NCI-H1048 (cell line): Measurements from ENCODE around the gene LIAS.
"Not testable (repeated sequence)": the region's sequence is repeated elsewhere in the genome, so short reads cannot be mapped to it uniquely, and the experiment has no call there.

Experiments used
- DNase-seq: peaks from one replicate; lab custom pipeline; 2025; lab: John Stamatoyannopoulos, UW

LIAS gene

DNA sequence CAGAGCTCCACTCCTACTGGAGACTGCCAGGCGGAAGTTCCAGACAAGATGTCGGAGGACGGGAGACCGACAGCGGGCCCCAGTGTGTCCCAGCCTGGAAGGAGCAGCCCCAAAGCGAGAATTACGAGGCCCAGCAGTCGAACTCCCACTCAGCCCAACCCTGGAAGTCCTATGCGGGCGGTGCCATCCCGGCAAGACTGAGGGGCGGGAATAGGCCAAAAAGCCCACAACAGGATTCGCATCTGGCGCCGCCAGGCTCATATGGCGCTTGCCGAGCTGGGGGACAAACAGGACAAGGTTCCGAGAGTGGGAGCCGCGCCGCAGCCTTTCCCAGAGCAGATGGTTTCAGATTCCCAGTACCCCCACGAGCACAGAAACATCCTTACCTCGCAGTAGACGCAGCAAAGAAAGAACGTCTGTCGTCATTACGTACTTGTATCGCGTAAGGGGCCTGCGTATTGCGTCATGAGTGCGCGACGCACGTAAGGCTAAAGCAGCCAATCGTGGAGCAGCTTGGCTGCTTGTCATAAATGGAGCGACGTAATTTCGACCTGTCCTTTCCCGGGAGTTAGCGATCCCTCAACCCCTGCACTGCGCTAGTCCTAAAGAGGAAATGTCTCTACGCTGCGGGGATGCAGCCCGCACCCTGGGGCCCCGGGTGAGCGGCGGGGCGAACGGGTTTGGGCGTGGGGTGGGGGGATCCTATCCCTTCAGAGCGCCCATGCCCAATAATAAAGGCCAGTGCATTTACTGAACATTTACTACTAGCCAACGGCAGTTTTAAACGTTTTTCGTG lies at the start of gene LIAS, which contains the start of gene RPL9:
Gene LIAS (plus strand): TSS at position 552 of the 796 bp plus-strand sequence. CDS start 62 bp downstream, at position 614.
Gene RPL9 (minus strand): TSS at position 418 of the 796 bp plus-strand sequence. CDS start 483 bp downstream, outside the sequence.
- DNase-seq: peak; percentile 93

DNA sequence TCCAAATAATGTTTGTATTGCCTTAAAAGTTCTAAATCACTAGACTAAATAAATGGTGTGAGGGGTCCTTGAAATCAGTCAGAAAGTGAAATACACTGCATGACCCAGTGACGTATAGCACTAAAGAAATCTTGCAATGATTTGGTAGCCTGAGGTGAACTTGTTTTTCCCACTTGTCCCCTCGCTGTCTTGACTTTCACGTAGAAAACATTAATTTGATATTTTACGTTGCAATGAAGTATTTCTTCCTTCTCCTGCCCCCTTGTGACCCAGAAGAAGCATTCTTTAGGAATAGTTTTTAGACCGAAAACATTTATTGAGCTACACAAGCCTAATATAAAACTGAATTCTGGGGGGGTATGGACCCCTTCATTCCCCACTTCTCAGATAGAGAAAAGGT lies 48.4 kb upstream of the LIAS start:
- no peak for DNase-seq

DNA sequence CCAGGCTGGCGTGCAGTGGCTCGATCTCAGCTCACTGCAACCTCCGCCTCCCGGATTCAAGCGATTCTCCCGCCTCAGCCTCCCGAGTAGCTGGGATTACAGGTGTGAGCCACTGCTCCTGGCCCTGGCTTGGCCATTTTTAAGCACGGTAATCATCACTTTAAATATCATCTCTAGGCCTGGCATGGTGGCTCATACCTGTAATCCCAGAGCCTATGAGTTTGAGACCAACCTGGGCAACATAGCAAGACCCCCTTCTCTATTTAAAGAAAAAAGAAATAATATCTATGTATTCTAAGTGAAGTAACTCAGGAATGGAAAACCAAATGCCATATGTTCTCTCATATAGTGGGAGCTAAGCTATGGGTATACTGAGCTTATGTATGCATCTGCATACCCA lies 47.3 kb upstream of the LIAS start:
- not testable (repeated sequence) for DNase-seq

DNA sequence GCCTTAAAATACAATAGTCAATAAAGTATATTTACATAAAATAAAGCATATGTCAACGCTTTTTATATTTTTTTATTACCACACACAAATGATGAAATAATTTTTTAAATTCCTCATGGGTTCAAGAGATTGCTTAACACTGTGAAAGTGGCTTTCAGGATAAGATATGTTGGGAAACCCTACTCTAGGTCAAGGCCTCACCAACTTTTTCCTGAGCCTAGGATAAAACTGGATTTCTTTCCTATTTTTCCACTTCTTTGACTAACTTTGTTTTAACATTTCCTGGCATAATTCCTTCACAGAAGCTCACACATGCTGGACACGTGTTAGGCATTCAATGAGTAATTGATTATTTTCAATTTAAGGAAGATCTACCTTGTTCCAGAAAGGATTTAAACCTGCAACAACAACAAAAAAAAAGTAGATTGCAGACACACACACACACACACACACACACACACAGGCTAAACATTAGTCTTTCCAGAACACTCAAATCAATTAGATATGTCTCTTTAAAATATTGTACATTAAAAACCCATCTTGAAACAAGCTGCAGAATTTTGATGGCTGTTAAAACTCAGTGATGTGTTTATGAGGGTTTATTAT lies 43.1 kb upstream of the LIAS start:
- DNase-seq: no peak

DNA sequence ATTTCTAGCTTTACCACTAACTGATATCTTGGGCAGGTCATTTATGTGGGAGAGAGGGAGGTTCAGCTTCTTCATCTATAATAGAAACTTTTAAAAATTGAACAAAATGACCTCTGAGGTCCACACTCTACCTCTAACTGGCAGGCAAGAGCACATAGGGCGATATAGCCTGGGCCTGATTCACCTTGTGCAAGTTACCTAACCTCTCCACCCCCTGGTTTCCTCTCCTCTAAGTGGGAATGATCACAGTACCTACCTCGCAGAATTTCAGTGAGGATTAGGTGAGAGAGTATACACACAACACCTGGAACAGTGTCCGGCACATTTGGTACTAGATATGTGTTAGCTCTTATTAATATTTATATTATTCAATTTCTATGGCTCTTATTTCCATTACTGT lies 36.6 kb upstream of the LIAS start:
- DNase-seq: no peak

DNA sequence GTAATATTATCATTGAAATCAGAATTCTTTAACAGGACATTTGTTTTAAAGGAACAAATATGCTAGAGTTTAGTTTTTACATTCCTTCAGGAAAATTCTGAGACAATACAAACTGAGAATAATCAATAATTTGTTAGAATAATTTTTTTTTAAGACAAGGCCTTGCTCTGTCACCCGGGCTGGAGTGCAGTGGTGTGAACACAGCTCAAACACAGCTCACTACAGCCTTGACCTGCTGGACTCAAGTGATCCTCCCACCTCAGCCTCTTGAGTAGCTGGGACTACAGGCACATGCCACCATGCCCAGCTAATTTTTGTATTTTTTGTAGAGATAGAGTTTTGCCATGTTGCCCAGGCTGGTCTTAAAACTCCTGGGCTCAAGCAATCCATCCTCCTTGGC lies 33.6 kb upstream of the LIAS start:
- not testable (repeated sequence) for DNase-seq

DNA sequence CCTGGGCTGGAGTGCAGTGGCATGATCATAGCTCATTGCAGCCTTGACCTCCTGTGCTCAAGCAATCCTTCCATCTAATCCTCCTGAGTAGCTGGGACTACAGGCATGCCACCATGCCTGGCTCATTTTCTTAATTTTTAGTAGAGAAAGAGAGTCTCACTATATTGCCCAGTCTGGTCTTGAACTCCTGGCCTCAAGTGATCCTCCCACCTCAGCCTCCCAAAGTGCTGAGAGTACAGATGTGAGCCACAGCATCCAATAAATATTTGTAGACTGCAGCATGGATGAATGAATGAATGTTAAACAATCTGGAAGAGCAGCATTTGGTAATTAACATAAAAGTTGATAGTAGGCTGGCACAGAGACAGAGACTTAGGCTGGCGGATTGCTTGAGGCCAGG lies 32.1 kb upstream of the LIAS start:
- DNase-seq: no peak

DNA sequence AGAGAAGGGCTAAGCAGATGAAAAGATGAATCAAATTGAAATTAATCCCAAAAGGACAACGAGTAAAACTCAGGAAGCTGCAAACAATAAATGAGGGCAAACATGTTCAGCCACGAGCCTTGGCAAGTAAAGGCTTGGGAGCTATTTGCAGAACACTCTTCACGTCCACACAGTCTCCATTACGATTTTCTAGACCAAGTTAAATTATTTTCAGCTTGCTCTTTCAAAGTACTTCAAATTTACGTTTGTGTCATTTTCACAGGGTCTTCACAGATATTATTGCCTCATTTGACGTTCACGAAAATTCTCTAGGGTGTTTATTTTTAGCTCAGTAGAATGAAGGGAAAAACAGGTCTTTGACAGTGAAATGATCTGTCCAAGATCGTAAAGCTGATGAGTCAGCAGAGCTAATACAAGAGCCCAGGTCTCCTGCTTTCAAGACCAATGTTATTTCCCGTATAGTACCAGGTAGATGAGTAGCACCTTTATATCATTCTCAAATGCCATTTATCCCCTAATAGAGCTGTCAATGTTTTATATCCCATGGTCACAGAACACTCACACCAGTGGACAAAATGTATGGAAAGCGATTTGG lies 31.2 kb upstream of the LIAS start:
- DNase-seq: no peak

DNA sequence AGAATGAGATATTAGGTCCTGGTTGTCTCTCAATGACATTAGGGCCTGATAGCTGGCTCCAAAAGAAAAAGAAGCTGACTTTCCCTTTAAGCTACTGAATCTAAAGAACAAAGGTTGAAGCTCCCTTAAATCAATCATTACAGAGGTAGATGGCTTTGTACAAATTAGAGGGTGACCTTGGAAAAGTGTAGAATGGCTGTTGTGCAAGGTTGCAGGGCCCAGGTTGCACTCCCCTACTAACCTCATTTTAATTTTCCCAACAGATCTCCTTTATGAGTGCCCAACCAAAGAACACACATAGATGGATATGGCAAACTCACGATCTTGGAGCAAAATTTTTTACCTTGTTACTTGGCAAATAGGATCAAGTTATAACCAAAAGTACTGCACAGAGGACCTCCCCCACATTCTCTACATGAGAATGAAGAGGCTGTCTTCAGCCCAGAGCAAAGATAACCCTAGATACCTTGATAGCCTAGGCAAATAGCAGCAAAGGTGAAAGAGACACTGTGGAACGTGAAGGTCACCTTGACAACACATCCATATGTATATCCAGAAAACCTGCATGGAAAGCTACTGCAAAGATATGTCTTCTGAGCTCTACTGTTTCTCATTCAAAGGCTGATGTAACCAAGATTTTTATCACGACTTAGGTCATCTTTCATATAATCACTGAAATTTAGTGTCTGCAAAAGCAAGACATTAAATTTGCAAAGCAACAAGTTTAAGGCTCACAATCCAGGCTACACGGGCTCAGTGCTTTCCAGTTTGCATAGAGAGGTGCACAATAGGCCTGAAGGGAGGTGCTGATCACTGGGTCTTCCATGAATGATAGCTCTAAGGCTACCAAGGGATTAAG lies 29.2 kb upstream of the LIAS start:
- no peak for DNase-seq

DNA sequence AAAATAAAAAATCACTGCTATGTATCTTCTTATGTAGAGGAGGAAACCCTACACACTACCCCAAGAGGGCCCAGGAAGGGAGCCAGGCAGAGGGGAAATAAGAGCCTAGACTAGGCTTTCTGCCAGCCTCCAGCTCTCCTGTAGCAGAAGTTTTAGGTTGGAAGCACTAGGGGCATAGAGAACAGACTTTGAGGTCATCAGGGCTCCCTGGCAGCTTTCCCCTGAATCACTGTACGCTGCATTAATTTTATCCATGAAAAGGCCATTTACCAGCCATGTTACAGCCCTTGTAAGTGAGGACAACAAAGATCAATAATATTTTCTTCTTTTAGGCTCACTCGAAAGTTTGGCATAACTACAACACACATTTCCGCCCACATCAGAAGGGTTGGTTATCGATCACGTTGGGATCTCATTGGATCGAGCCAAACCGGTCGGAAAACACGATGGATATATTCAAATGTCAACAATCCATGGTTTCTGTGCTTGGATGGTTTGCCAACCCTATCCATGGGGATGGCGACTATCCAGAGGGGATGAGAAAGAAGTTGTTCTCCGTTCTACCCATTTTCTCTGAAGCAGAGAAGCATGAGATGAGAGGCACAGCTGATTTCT lies 24.9 kb upstream of the LIAS start:
- no peak for DNase-seq

DNA sequence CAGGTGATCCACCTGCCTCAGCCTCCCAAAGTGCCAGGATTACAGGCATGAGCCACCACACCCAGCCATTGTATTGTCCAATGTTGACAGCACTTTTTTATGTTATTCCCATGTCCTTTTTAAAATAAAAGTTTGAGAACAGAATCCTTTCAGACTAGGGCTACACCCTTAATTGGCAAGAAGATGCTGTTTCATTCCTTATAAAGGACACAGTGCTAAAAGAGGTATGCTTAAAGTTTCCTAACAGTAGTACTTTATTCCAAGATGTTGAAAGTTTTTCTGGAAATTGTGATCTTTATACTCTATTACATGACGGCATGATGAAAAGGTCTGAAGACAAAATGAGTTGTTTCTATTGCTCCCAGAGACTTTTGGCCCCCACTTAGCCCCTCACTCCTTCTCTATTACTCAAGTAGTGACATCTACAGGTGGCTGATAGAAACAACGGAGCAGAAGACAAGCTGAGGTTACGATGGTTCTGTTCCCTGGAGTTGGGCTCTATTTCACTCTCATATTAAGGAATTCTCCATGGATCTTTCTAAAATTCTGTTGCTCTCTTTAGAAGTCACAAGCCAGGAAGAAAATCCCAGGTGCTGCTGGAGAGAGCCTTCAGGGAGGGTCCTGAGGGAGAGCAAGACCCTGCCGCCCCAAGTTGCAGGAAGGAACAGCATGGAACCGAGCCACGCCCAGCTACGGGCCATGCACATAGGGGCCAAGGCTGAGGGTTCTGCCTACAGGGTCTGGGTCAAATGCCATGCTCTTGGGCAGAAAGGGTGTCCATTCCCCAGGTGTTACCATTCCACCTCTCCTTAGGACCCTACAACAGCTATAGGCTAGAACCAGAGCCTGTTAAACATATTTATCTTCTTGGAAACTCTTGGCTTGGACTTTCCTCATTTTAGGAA lies 22.9 kb upstream of the LIAS start:
- no peak for DNase-seq

DNA sequence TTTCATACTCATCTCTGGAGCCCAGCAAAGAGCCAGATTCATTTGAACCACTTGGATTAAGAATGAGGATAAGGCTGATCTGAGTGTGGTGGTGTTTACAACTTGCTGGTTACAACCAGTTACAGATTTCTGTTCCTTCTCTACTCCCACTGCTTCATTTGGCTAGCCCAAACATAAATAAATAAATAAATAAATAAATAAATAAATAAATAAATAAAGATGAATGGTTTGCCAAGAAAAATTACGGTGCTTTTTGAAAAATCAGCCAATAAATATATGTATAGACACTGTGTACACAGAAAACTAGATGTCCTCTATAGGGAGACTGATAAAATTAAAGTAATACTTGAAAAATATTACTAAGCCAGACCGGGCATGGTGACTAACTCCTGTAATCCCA lies 17.3 kb upstream of the LIAS start:
- no peak for DNase-seq

DNA sequence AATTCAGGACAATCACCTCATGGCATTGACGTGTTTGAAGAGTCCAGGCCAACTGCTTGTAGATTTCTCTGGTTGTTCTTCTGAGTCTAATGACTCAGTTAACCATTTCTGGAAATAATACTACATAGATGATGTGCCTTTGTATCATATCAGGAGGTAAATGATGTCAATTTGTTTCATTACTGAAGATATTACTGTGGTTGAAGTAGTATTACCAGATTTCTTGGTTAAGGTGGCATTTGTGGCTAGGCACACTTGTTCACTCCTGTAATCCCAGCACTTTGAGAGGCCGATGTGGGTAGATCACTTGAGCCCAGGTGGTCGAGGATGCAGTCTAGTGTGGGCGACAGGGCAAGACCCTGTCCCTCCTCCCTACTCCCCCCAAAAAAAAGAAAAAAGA lies 15.9 kb upstream of the LIAS start:
- DNase-seq: no peak

DNA sequence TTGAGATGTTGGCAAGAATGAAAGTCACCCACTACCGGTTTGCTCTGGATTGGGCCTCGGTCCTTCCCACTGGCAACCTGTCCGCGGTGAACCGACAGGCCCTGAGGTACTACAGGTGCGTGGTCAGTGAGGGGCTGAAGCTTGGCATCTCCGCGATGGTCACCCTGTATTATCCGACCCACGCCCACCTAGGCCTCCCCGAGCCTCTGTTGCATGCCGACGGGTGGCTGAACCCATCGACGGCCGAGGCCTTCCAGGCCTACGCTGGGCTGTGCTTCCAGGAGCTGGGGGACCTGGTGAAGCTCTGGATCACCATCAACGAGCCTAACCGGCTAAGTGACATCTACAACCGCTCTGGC lies 12.4 kb upstream of the LIAS start:
- DNase-seq: no peak

DNA sequence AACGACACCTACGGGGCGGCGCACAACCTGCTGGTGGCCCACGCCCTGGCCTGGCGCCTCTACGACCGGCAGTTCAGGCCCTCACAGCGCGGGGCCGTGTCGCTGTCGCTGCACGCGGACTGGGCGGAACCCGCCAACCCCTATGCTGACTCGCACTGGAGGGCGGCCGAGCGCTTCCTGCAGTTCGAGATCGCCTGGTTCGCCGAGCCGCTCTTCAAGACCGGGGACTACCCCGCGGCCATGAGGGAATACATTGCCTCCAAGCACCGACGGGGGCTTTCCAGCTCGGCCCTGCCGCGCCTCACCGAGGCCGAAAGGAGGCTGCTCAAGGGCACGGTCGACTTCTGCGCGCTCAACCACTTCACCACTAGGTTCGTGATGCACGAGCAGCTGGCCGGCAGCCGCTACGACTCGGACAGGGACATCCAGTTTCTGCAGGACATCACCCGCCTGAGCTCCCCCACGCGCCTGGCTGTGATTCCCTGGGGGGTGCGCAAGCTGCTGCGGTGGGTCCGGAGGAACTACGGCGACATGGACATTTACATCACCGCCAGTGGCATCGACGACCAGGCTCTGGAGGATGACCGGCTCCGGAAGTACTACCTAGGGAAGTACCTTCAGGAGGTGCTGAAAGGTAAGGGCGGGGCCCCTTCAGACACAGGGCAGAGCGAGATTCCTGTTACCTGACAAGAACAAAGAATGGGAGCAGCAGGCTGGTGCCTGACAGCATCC lies 11.8 kb upstream of the LIAS start:
- no peak for DNase-seq

DNA sequence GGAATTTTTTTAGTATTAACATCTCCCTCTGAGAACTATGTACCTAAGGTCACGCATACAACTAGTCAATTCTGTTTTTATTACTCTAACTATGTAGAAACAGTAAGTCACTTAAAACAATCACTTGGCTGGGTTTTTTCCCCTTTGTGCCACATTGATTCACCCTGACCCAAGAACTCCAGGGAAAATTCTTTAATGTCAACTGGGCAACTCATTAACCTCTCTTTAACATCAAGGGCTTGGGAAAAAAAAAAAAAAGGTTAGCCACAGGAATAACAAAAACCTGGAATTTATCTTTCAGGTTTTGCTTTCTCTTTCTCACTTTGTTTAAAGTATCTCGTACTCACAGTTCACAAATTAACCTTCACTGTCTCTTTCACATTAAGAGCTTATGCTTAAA lies 8.2 kb upstream of the LIAS start:
- DNase-seq: no peak

DNA sequence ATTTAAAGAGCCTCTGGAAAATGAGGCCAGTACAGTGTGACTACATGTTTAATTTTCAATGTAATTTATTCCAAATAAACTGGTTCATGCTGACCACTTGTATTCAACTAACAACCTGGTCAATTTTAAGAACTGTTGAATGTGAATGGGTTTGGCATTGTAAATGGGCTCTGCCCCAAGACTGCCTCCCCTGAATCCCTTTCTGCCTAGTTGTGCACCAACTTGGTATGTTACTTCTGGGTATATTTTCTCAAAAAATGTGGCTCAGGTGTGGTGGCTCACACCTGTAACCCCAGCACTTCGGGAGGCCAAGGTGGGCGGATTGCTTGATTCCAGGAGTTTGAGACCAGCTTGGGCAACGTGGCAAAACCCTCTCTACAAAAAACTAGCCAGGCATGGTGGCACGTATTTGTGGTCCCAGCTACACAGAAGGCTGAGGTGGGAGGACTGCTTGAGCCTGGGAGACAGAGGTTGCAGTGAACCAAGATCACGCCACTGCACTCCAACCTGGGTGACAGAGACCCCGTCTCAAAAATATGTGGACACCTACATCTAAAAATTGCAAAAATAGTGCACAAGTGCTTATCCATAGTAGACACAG lies 7.3 kb upstream of the LIAS start:
- DNase-seq: no peak

DNA sequence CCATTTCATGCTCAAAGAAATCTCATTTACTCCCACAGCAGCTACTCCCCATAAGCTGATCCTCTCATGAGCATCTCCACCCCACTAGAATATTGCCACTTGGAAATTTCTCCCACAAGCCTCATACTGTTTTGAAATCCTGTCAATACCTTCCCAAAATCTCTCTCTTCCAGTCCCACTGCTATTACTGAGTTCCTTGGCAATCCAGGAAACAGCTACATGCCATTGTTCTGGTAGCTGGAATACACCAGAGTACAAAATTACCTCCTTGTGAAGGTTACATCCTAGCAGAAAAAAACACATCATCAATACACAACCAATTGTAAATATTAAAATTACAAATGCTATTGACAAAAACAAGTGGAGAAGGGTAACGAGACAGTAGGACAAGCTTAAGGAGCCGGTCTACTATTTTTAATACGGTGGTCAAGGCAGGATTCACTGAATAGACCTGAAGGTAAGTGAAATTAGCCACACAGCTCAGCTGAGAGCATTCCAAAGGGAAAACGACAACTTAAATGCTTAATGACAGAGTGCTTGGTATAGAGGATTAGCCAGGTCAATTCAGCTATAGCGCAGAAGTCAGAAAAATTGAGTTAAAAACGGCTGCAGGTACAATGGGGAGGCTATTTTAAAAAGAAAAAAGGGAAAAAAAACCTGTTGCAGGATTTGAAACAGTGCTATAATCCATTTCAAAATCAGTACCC lies 6.5 kb upstream of the LIAS start:
- DNase-seq: no peak
